Muscle layer of colon (tissue), 2 donors: Measurements from ENCODE around the gene LMF1.

Experiments
- H3K27ac ChIP-seq: one replicate; pipeline ENCODE4 v1.7.0; 2013; ENCODE audit warnings: low read depth, mild to moderate bottlenecking, low read length, moderate library complexity
- H3K27me3 ChIP-seq, 2 donors: one replicate each; pipeline ENCODE4 v1.7.0; 2013; ENCODE audit warnings: low read length in 2 of 2, mild to moderate bottlenecking in 2 of 2; ENCODE audit not compliant: insufficient read depth in 2 of 2, control insufficient read depth in 1 of 2
- H3K36me3 ChIP-seq: one replicate; pipeline ENCODE4 v1.7.0; 2013; ENCODE audit warnings: mild to moderate bottlenecking, low read length; ENCODE audit not compliant: insufficient read depth
- H3K4me1 ChIP-seq: one replicate; pipeline ENCODE4 v1.7.0; 2013; ENCODE audit warnings: mild to moderate bottlenecking, low read length; ENCODE audit not compliant: insufficient read depth
- H3K4me3 ChIP-seq, 2 donors: one replicate each; pipeline ENCODE4 v1.7.0; 2013; ENCODE audit warnings: low read length in 2 of 2, low read depth in 1 of 2, mild to moderate bottlenecking in 1 of 2, moderate library complexity in 1 of 2
- H3K9ac ChIP-seq: one replicate; pipeline ENCODE4 v1.7.0; 2013; ENCODE audit warnings: low read length
- H3K9me3 ChIP-seq: one replicate; pipeline ENCODE4 v1.7.0; 2013; ENCODE audit warnings: mild to moderate bottlenecking, low read length
- donor health status: abdominal sarcoma.
- donor health status: Adenocarcinoma of cecum.

The LMF1 gene

GRCh38 chr16:989354-989814, 18.6 kb upstream of the LMF1 start:
- Histone ChIP-seq H3K9me3 (no peaks in the 10 kb centered on the region), H3K9ac (no peak overlapping the region), H3K36me3 (no peaks in the 10 kb centered on the region), H3K4me3 (no peak overlapping the region), H3K27ac (no peak overlapping the region), H3K27me3 (peaks cover 0 to 19% of the 10 kb centered on the region in 2 donors), H3K4me1 (no peaks in the 10 kb centered on the region)

DNA sequence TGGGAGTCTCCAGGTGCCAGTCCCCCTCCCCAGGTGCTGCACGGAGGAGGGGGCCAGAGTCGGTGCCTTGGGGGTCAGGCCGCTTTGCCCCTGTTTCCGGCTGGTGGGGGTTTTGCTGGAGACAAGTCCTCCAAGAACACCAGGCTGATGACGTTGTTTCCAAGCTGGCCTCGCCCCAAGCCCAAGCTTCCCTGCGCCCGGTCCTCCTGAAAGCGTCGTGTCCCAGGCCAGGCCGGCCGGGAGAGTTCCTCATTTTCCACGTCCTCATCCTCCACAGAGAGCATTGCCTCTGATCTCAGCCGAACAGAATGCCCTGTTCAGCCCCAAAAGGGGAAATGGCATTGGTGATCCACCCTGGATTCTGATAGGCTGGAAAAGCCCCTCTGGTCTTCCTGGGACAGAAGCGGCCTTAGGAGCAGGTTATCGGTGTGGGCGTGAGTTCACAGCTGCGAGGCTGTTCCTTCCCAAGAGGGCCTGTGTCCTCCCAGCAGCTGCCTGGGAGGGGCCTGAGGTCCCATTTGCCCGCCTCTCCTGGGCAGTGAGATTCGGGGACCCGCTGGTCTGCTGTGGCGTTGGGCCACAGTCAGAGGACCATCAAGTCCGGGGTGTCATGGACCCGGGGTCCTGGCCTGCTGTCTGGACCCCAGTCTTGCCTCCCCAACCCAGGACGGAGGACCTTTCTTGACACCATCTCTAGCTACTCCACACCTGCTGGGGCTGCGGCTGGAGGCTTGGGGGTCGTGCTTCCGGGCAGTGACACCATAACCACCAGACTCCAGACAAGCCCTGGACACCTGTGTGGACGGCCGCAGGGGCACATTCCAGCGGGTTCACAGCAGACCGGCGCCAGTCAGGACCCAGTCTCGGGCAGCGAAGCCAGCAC, 17.9 kb upstream of the LMF1 start:
- Histone ChIP-seq H3K36me3 (no peaks in the 10 kb centered on the region), H3K9ac (no peak overlapping the region), H3K27ac (no peak overlapping the region), H3K27me3 (peaks cover 0 to 25% of the 10 kb centered on the region in 2 donors), H3K4me3 (no peak overlapping the region), H3K9me3 (no peaks in the 10 kb centered on the region), H3K4me1 (no peaks in the 10 kb centered on the region)

- Histone ChIP-seq H3K4me3 (no peak overlapping the region), H3K27me3 (peaks cover 4 to 33% of the 10 kb centered on the region in 2 donors), H3K36me3 (no peaks in the 10 kb centered on the region), H3K9me3 (no peaks in the 10 kb centered on the region), H3K27ac (no peak overlapping the region), H3K9ac (no peak overlapping the region), H3K4me1 (no peaks in the 10 kb centered on the region)
Observed at GRCh38 chr16:987906-988305, 17.1 kb upstream of the LMF1 start.

DNA sequence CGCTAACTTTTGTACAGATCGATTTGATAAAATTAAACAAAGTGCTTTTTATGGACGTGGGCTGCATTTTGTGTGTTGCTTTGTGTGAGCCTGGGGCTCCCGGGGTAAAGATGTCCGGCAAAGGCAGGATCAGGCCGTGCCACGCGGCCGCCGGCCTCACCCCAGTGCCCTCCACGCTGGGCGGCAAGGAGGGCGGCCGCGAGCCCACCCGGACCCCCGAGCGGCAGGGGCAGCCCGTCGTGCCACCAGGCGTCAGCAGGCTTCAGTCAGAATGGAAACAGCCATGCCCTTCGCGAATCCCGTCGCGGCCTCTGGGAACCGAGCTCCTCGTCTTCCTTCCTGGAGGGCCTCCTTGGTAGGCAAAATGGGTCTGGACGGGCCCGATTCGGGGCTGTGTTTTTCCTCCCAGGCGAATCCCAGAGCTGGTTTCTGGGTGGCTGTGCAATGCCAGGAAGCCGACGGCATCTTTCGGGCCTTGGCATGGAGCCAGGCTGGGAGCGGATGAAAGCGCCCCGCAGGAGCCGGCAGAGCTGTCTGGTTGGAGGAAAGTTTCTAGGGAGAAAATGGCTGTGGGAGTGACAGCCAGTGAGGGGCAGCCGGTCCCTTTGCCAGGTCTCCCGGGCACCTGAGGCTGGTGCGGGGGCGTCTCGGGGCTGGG, 16.3 kb upstream of the LMF1 start:
- peaks cover 8 to 42% of the 10 kb centered on the region in 2 donors for H3K27me3 ChIP-seq
- no peak overlapping the region for H3K4me3 ChIP-seq
- no peaks in the 10 kb centered on the region for H3K36me3 ChIP-seq
- no peak overlapping the region for H3K9ac ChIP-seq
- H3K9me3 ChIP-seq = no peaks in the 10 kb centered on the region
- H3K27ac ChIP-seq = no peak overlapping the region
- H3K4me1 ChIP-seq = no peaks in the 10 kb centered on the region

DNA sequence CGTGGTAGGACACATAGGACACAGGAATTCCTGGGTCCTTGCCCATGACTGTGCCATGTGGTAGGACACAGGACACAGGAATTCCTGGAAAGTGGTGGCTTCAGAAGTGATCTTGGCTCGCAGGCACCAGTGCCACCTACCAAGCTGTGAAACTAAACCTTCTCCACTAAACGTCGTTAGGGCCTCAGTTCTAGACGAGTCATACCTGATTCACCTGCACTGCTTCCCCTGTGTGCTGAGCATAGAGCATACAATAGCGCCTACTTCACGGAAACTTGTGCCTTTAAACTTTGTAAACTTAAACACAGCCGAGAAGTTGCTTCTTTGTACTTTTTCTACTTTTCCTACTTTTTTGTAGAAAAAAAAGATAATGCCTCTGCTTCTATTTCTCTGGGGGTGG, 15.6 kb upstream of the LMF1 start:
- Histone ChIP-seq H3K36me3 (no peaks in the 10 kb centered on the region), H3K27ac (no peak overlapping the region), H3K4me3 (no peak overlapping the region), H3K27me3 (peaks cover 8 to 43% of the 10 kb centered on the region in 2 donors), H3K9me3 (no peaks in the 10 kb centered on the region), H3K4me1 (no peaks in the 10 kb centered on the region), H3K9ac (no peak overlapping the region)

GRCh38 chr16:985646-986400, 15.0 kb upstream of the LMF1 start:
- H3K4me3 ChIP-seq = no peak overlapping the region
- H3K4me1 ChIP-seq = no peaks in the 10 kb centered on the region
- H3K9ac ChIP-seq = no peak overlapping the region
- H3K27ac ChIP-seq = no peak overlapping the region
- H3K9me3 ChIP-seq = no peaks in the 10 kb centered on the region
- peaks cover 8 to 43% of the 10 kb centered on the region in 2 donors for H3K27me3 ChIP-seq
- no peaks in the 10 kb centered on the region for H3K36me3 ChIP-seq

DNA sequence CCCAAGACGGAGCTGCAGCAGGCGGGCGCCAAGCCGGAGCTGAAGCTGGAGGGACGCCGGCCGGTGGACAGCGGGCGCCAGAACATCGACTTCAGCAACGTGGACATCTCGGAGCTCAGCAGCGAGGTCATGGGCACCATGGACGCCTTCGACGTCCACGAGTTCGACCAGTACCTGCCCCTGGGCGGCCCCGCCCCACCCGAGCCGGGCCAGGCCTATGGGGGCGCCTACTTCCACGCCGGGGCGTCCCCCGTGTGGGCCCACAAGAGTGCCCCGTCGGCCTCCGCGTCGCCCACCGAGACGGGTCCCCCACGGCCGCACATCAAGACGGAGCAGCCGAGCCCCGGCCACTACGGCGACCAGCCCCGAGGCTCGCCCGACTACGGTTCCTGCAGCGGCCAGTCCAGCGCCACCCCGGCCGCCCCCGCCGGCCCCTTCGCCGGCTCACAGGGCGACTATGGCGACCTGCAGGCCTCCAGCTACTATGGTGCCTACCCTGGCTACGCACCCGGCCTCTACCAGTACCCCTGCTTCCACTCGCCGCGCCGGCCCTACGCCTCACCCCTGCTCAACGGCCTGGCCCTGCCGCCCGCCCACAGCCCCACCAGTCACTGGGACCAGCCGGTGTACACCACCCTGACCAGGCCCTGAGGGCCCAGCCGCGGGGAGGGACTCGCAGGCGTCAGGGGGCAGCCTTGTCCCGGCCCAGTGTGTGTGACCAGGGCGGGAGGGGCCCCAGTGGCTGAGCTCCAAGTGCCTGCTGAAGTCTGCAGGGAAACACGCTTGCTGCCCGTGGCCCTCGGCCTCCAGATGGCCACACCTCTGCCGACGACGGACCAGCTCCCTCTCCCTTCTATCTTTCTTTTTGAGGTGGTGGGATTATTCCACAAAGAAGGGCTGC, 14.2 kb upstream of the LMF1 start:
- peaks cover 8 to 50% of the 10 kb centered on the region in 2 donors for H3K27me3 ChIP-seq

GRCh38 chr16:984121-984694, 13.4 kb upstream of the LMF1 start:
- peaks cover 8 to 58% of the 10 kb centered on the region in 2 donors for H3K27me3 ChIP-seq
- H3K9me3 ChIP-seq = no peaks in the 10 kb centered on the region
- no peak overlapping the region for H3K9ac ChIP-seq
- no peak overlapping the region for H3K4me3 ChIP-seq
- H3K36me3 ChIP-seq = no peaks in the 10 kb centered on the region
- no peaks in the 10 kb centered on the region for H3K4me1 ChIP-seq
- H3K27ac ChIP-seq = no peak overlapping the region

More for the DNA sequence above, 14.2 kb upstream of the LMF1 start:
- no peaks in the 10 kb centered on the region for H3K4me1 ChIP-seq
- H3K9me3 ChIP-seq = no peaks in the 10 kb centered on the region
- H3K4me3 ChIP-seq = no peak overlapping the region
- no peaks in the 10 kb centered on the region for H3K36me3 ChIP-seq
- no peak overlapping the region for H3K27ac ChIP-seq
- H3K9ac ChIP-seq = no peak overlapping the region

GRCh38 chr16:983044-984030, 12.6 kb upstream of the LMF1 start:
- peaks cover 8 to 67% of the 10 kb centered on the region in 2 donors for H3K27me3 ChIP-seq
- no peaks in the 10 kb centered on the region for H3K4me1 ChIP-seq
- H3K4me3 ChIP-seq = no peak overlapping the region
- H3K27ac ChIP-seq = no peak overlapping the region
- H3K36me3 ChIP-seq = no peaks in the 10 kb centered on the region
- H3K9ac ChIP-seq = no peak overlapping the region
- no peaks in the 10 kb centered on the region for H3K9me3 ChIP-seq
